IMR-90 (cell line): ENCODE data around the gene MYBPH. TPM values are rescaled to one million over a fixed set of nuclear protein-coding genes. Genes with fewer than 3 reads are reported as not detected.

ENCODE experiments used
- ATAC-seq: fragments of 200-7000 bp; cut with Tn5 transposase; 2 replicates; pipeline ENCODE4 v1.9.1; 2020; ENCODE audit warnings: low read depth, mild to moderate bottlenecking, moderate library complexity
- BruUV-seq: library from RNA; stranded (reverse); fragments of 400-500 nt; replicated peaks from 2 replicates; lab custom pipeline; 2021; lab: Mats Ljungman, UMichigan
- CTCF ChIA-PET: fragments of 300-600 bp; formaldehyde crosslinking; extraction: SDS; loops from one replicate; lab custom pipeline; 2021; ENCODE audit warnings: antibody characterized with exemption; lab: Yijun Ruan, JAX
- POLR2A ChIA-PET: fragments of 300-600 bp; sonication (Branson Sonifier 250); formaldehyde crosslinking; loops from one replicate; lab custom pipeline; 2022; ENCODE audit warnings: antibody characterized with exemption; ENCODE audit not compliant: unreplicated experiment; lab: Charles Lee
- DNase-seq: peaks from one replicate; pipeline ENCODE4 v3.0.0; 2013
- H2AFZ ChIP-seq: replicated peaks from 2 replicates; pipeline ENCODE3; 2013; ENCODE audit warnings: low read length, mild to moderate bottlenecking; ENCODE audit not compliant: poor library complexity
- H2AK5ac ChIP-seq: 2 replicates; pipeline ENCODE4 v1.6.1; 2013; ENCODE audit warnings: low read depth, low read length, inconsistent platforms
- H2AK9ac ChIP-seq: replicated peaks from 2 replicates; pipeline ENCODE3; 2013; ENCODE audit warnings: mild to moderate bottlenecking, low read depth, low read length, moderate library complexity; ENCODE audit not compliant: poor library complexity
- H2BK120ac ChIP-seq: 2 replicates; pipeline ENCODE4 v1.6.1; 2013; ENCODE audit warnings: low read depth, low read length, inconsistent platforms
- H2BK15ac ChIP-seq: 3 replicates; pipeline ENCODE4 v1.6.1; 2013; ENCODE audit warnings: low read depth, low read length, inconsistent platforms
- H2BK20ac ChIP-seq: 2 replicates; pipeline ENCODE4 v1.6.1; 2013; ENCODE audit warnings: low read depth, mild to moderate bottlenecking, inconsistent platforms, low read length, moderate library complexity
- H2BK5ac ChIP-seq: 2 replicates; pipeline ENCODE4 v1.6.1; 2013; ENCODE audit warnings: mild to moderate bottlenecking, low read depth, low read length, inconsistent platforms; ENCODE audit not compliant: poor library complexity, severe bottlenecking
- H3K14ac ChIP-seq: replicated peaks from 2 replicates; pipeline ENCODE4 v1.6.1; 2013; ENCODE audit warnings: low read depth, low read length, inconsistent platforms
- H3K18ac ChIP-seq: 2 replicates; pipeline ENCODE4 v1.6.1; 2013; ENCODE audit warnings: low read depth, low read length, control low read depth
- H3K23ac ChIP-seq: 2 replicates; pipeline ENCODE4 v1.6.1; 2013; ENCODE audit warnings: low read depth, low read length, inconsistent platforms
- H3K27ac ChIP-seq: 2 replicates; pipeline ENCODE4 v1.5.1; 2013; ENCODE audit warnings: mild to moderate bottlenecking, control low read depth, low read length; ENCODE audit not compliant: insufficient read depth
- H3K27me3 ChIP-seq: 2 replicates; pipeline ENCODE4 v1.6.1; 2013; ENCODE audit warnings: low read length; ENCODE audit not compliant: control insufficient read depth, insufficient read depth
- H3K36me3 ChIP-seq: 2 replicates; pipeline ENCODE4 v1.6.1; 2013; ENCODE audit warnings: low read length, mixed read lengths; ENCODE audit not compliant: control insufficient read depth, insufficient read depth
- H3K4ac ChIP-seq: 2 replicates; pipeline ENCODE4 v1.6.1; 2013; ENCODE audit warnings: low read depth, low read length, inconsistent platforms
- H3K4me1 ChIP-seq: 2 replicates; pipeline ENCODE4 v1.6.1; 2013; ENCODE audit warnings: low read length, mixed read lengths; ENCODE audit not compliant: control insufficient read depth, insufficient read depth
- H3K4me2 ChIP-seq: 2 replicates; pipeline ENCODE4 v1.6.1; 2013; ENCODE audit warnings: low read depth, mild to moderate bottlenecking, control low read depth, low read length, moderate library complexity
- H3K4me3 ChIP-seq: 2 replicates; pipeline ENCODE4 v1.5.1; 2013; ENCODE audit warnings: low read depth, mild to moderate bottlenecking, control low read depth, low read length, moderate library complexity; ENCODE audit not compliant: insufficient read depth
- H3K56ac ChIP-seq: 2 replicates; pipeline ENCODE4 v1.6.1; 2013; ENCODE audit warnings: low read length, inconsistent platforms; ENCODE audit not compliant: insufficient read depth; ENCODE audit errors: extremely low read depth
- H3K79me1 ChIP-seq, 2 experiments: 2 replicates each; pipeline ENCODE4 v1.6.1; 2013; ENCODE audit warnings: low read length in 2 of 2, inconsistent platforms in 1 of 2, low read depth in 1 of 2
- H3K9ac ChIP-seq: 2 replicates; pipeline ENCODE4 v1.6.1; 2013; ENCODE audit warnings: low read depth, low read length, control low read depth
- H3K9me1 ChIP-seq: 2 replicates; pipeline ENCODE4 v1.6.1; 2013; ENCODE audit warnings: low read length, inconsistent platforms; ENCODE audit not compliant: insufficient read depth
- H3K9me3 ChIP-seq: 2 replicates; pipeline ENCODE4 v1.6.1; 2013; ENCODE audit warnings: low read length; ENCODE audit not compliant: control insufficient read depth, insufficient read depth
- H4K20me1 ChIP-seq: 2 replicates; pipeline ENCODE4 v1.6.1; 2013; ENCODE audit warnings: low read length, inconsistent platforms; ENCODE audit not compliant: insufficient read depth
- H4K5ac ChIP-seq: 2 replicates; pipeline ENCODE4 v1.6.1; 2013; ENCODE audit warnings: mild to moderate bottlenecking, low read depth, low read length, control low read depth
- H4K8ac ChIP-seq, 2 experiments: 2 replicates each; pipeline ENCODE4 v1.6.1; 2013; ENCODE audit warnings: low read depth in 2 of 2, low read length in 2 of 2, control low read depth in 1 of 2, inconsistent platforms in 1 of 2
- H4K91ac ChIP-seq: 2 replicates; pipeline ENCODE4 v1.6.1; 2013; ENCODE audit warnings: low read depth, low read length, inconsistent platforms; ENCODE audit not compliant: insufficient read depth
- BHLHE40 ChIP-seq: fragments of 150-350 bp; IDR thresholded peaks from 2 replicates; pipeline ENCODE4 v1.6.1; 2016; ENCODE audit warnings: mild to moderate bottlenecking, low read depth, low read length
- CEBPB ChIP-seq: IDR thresholded peaks from 2 replicates; pipeline ENCODE4 v1.6.1; 2012; ENCODE audit warnings: low read depth, low read length, improper control_type of control experiment
- CTCF ChIP-seq: conservative IDR thresholded peaks from 2 replicates; pipeline ENCODE4 v1.5.1; 2012; ENCODE audit warnings: mild to moderate bottlenecking, low read depth, low read length, improper control_type of control experiment
- ELK1 ChIP-seq: fragments of 150-350 bp; IDR thresholded peaks from 2 replicates; pipeline ENCODE4 v1.6.1; 2016; ENCODE audit warnings: low read depth, mild to moderate bottlenecking, low read length, moderate library complexity, borderline replicate concordance
- FOS ChIP-seq: fragments of 150-350 bp; IDR thresholded peaks from 2 replicates; pipeline ENCODE4 v1.6.1; 2016; ENCODE audit warnings: low read depth, low read length
- MAFK ChIP-seq: IDR thresholded peaks from 2 replicates; pipeline ENCODE4 v1.6.1; 2012; ENCODE audit warnings: low read depth, low read length, improper control_type of control experiment
- MAZ ChIP-seq: IDR thresholded peaks from 2 replicates; pipeline ENCODE4 v1.6.1; 2012; ENCODE audit warnings: low read depth, mild to moderate bottlenecking, low read length, improper control_type of control experiment, moderate library complexity, borderline replicate concordance
- MXI1 ChIP-seq: IDR thresholded peaks from 2 replicates; pipeline ENCODE4 v1.6.1; 2012; ENCODE audit warnings: low read depth, mild to moderate bottlenecking, low read length, moderate library complexity, borderline replicate concordance
- NFE2L2 ChIP-seq: fragments of 150-350 bp; IDR thresholded peaks from 2 replicates; pipeline ENCODE4 v1.6.1; 2016; ENCODE audit warnings: low read depth, mild to moderate bottlenecking, low read length
- POLR2A ChIP-seq: IDR thresholded peaks from 2 replicates; pipeline ENCODE4 v1.6.1; 2012; ENCODE audit warnings: mild to moderate bottlenecking, low read depth, low read length
- RAD21 ChIP-seq: IDR thresholded peaks from 2 replicates; pipeline ENCODE4 v1.6.1; 2012; ENCODE audit warnings: low read length, improper control_type of control experiment
- RCOR1 ChIP-seq: IDR thresholded peaks from 2 replicates; pipeline ENCODE4 v1.6.1; 2012; ENCODE audit warnings: mild to moderate bottlenecking, low read length, improper control_type of control experiment; ENCODE audit not compliant: insufficient replicate concordance
- RFX5 ChIP-seq: IDR thresholded peaks from 2 replicates; pipeline ENCODE4 v1.8.0; 2012; ENCODE audit warnings: low read depth, mild to moderate bottlenecking, low read length, moderate library complexity
- SMC3 ChIP-seq: fragments of 150-350 bp; IDR thresholded peaks from 2 replicates; pipeline ENCODE4 v1.6.1; 2016; ENCODE audit warnings: low read depth, mild to moderate bottlenecking, antibody characterized with exemption, low read length, moderate library complexity
- USF2 ChIP-seq: fragments of 150-350 bp; IDR thresholded peaks from 2 replicates; pipeline ENCODE4 v1.6.1; 2017; ENCODE audit warnings: mild to moderate bottlenecking, antibody characterized with exemption, low read length, low read depth
- WGBS, 2 experiments: methylation state at CpG; one replicate each; pipeline versions ENCODE4 v1.1.5 to v1.1.7; 2013; ENCODE audit warnings: missing lambda C conversion rate in 2 of 2; ENCODE audit not compliant: insufficient read length in 1 of 2; ENCODE audit errors: extremely low coverage in 2 of 2; 5-methylcytosine and 5-hydroxymethylcytosine counted together
- dilution Hi-C: fragments of 300-500 bp; cut with HindIII; formaldehyde crosslinking; loops from one replicate; pipeline ENCODE4 v1.14.3; 2018; ENCODE audit warnings: low sequenced_read_pairs; ENCODE audit not compliant: unreplicated experiment
- in situ Hi-C: fragments of 300-500 bp; cut with MboI; formaldehyde crosslinking; loops from 3 replicates; pipeline ENCODE4 v1.14.3; 2019; ENCODE audit warnings: low sequenced_read_pairs, inconsistent platforms, mixed read lengths
- intact Hi-C: fragments of 100-400 bp; cut with micrococcal nuclease; formaldehyde crosslinking; loops from 2 replicates; pipeline ENCODE4 v1.10.0; 2022
- polyA plus RNA-seq, 3 experiments: library from polyadenylated mRNA; depleted of rRNA; stranded (reverse); fragments of >200 nt; gene quantifications; 2 replicates each; pipeline ENCODE4 v1.2.3, GENCODE V29; 2012; ENCODE audit warnings: low replicate concordance in 1 of 3
- total RNA-seq: library from RNA; depleted of rRNA; stranded (reverse); fragments of >200 nt; gene quantifications from 2 replicates; pipeline ENCODE4 v1.2.3, GENCODE V29; 2012

Gene MYBPH
- total and polyA plus RNA-seq, 2 of the 4 experiments (the other 2 are of a cell fraction): not detected

GRCh38 chr1:203167026-203167912 is 8.4 kb downstream of the MYBPH start:
- no TSS peak for BruUV-seq
- Histone ChIP-seq H3K36me3 (no peaks in the 10 kb centered on the region), H3K14ac (no peak overlapping the region), H3K23ac (no peak overlapping the region), H2BK15ac (no peak overlapping the region), H3K4me2 (no peak overlapping the region), H2BK20ac (no peak overlapping the region), H3K27me3 (peaks cover 20% of the 10 kb centered on the region), H2BK120ac (no peak overlapping the region), H4K91ac (no peak overlapping the region), H3K27ac (no peak overlapping the region), H3K9me1 (no peaks in the 10 kb centered on the region), H3K4me3 (no peak overlapping the region), H3K9me3 (no peaks in the 10 kb centered on the region), H3K79me1 (no peaks in the 10 kb centered on the region), H4K20me1 (no peaks in the 10 kb centered on the region), H3K9ac (no peak overlapping the region), H4K8ac (no peak overlapping the region), H4K5ac (no peak overlapping the region), H2BK5ac (no peak overlapping the region), H3K56ac (no peak overlapping the region), H3K4ac (no peak overlapping the region), H2AK5ac (no peak overlapping the region), H3K4me1 (no peaks in the 10 kb centered on the region), H3K18ac (no peak overlapping the region), H2AFZ (no peak overlapping the region), H2AK9ac (no peak overlapping the region)
- in situ Hi-C loops (no loop called here), intact Hi-C loops (no loop called here), dilution Hi-C loops (no loop called here)
- WGBS, 2 experiments: 92% methylated on average over 3 of the region's 23 CpGs; no CpG with 5 or more reads in 1 of the 2 experiments
- ATAC-seq: no peak
- CTCF ChIA-PET: no interaction called here
- no peak for DNase-seq
- POLR2A ChIA-PET: no interaction called here
- TF ChIP-seq RCOR1 (no peak), ELK1 (no peak), USF2 (no peak), FOS (no peak), BHLHE40 (no peak), RAD21 (no peak), SMC3 (no peak), CEBPB (no peak), RFX5 (no peak), CTCF (no peak), MXI1 (no peak), MAFK (no peak), NFE2L2 (no peak), POLR2A (no peak), MAZ (no peak)
